ENCODE data around the gene CYP1B1.

CYP1B1 gene

DNA sequence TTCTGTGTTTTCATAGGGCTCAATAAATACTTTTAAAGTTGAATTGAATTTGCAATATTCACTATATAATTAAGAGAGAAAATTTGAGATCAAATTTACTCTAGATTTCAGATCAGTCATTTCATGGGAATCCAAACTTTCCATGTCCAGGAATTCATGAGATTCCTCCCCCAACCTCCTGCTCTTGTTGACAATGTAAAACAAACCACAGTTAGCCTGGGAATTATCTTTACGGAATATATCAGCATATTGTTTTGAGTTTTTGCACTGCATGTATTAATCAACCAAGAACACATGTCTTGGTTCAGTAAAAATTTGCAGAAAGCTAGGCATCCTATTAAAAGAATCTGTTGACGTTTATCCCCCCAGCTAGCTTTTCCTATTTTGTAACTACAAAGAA lies 42.3 kb downstream of the CYP1B1 start:
- TF ChIP-seq MYC (IDR thresholded peaks at IDR 0.05; ENCODE audit: low read depth, low read length) (no peak), MAX (IDR thresholded peaks at IDR 0.05; ENCODE audit: low read depth, low read length) (no peak), POLR2A (IDR thresholded peaks at IDR 0.05; ENCODE audit: extremely low read depth, insufficient read length) (no peak)
- TF ChIP-seq, protein P1, sequence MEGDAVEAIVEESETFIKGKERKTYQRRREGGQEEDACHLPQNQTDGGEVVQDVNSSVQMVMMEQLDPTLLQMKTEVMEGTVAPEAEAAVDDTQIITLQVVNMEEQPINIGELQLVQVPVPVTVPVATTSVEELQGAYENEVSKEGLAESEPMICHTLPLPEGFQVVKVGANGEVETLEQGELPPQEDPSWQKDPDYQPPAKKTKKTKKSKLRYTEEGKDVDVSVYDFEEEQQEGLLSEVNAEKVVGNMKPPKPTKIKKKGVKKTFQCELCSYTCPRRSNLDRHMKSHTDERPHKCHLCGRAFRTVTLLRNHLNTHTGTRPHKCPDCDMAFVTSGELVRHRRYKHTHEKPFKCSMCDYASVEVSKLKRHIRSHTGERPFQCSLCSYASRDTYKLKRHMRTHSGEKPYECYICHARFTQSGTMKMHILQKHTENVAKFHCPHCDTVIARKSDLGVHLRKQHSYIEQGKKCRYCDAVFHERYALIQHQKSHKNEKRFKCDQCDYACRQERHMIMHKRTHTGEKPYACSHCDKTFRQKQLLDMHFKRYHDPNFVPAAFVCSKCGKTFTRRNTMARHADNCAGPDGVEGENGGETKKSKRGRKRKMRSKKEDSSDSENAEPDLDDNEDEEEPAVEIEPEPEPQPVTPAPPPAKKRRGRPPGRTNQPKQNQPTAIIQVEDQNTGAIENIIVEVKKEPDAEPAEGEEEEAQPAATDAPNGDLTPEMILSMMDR (IDR thresholded peaks at IDR 0.05; ENCODE audit: low read depth, low read length): no peak
- DNase-seq (ENCODE audit: low read depth): no peak
- no peak overlapping the region for H3K4me3 ChIP-seq (ENCODE audit: low read depth, low read length)

GRCh38 chr2:38032946-38033345 lies 43.0 kb downstream of the CYP1B1 start:
- H3K4me3 ChIP-seq (ENCODE audit: low read depth, low read length): no peak overlapping the region
- DNase-seq (ENCODE audit: low read depth): no peak
- no peak for TF ChIP-seq MAX (IDR thresholded peaks at IDR 0.05; ENCODE audit: low read depth, low read length)
- TF ChIP-seq, protein P1 (IDR thresholded peaks at IDR 0.05; ENCODE audit: low read depth, low read length): no peak
- TF ChIP-seq POLR2A (IDR thresholded peaks at IDR 0.05; ENCODE audit: extremely low read depth, insufficient read length): no peak
- no peak for TF ChIP-seq MYC (IDR thresholded peaks at IDR 0.05; ENCODE audit: low read depth, low read length)

GRCh38 chr2:38030635-38031355 lies 45.2 kb downstream of the CYP1B1 start:
- DNase-seq (ENCODE audit: low read depth): no peak
- H3K4me3 ChIP-seq (ENCODE audit: low read depth, low read length): no peak overlapping the region
- no peak for TF ChIP-seq MAX (IDR thresholded peaks at IDR 0.05; ENCODE audit: low read depth, low read length)
- no peak for TF ChIP-seq MYC (IDR thresholded peaks at IDR 0.05; ENCODE audit: low read depth, low read length)
- no peak for TF ChIP-seq POLR2A (IDR thresholded peaks at IDR 0.05; ENCODE audit: extremely low read depth, insufficient read length)
- TF ChIP-seq, protein P1 (IDR thresholded peaks at IDR 0.05; ENCODE audit: low read depth, low read length): no peak

DNA sequence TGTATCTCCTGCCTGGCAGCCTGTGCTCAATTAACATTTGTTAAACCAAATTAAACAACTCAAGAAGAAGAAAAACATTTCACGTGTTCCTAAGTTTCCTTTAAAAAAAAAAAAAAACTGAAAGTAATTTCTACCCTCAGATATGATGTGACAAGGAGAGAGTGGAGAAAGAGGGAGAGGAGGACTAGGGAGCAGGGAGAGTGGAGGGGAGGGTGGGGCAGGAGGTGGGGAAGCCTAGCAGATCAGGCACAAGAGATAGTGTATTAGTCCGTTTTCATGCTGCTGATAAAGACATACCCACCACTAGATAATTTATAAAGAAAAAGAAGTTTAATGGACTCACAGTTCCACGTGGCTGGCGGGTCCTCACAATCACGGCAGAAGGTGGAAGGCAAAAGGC lies 46.4 kb downstream of the CYP1B1 start:
- TF ChIP-seq, protein P1 (IDR thresholded peaks at IDR 0.05; ENCODE audit: low read depth, low read length): no peak
- no peak for TF ChIP-seq MAX (IDR thresholded peaks at IDR 0.05; ENCODE audit: low read depth, low read length)
- no peak for TF ChIP-seq MYC (IDR thresholded peaks at IDR 0.05; ENCODE audit: low read depth, low read length)
- TF ChIP-seq POLR2A (IDR thresholded peaks at IDR 0.05; ENCODE audit: extremely low read depth, insufficient read length): no peak
- no peak overlapping the region for H3K4me3 ChIP-seq (ENCODE audit: low read depth, low read length)
- DNase-seq (ENCODE audit: low read depth): no peak

DNA sequence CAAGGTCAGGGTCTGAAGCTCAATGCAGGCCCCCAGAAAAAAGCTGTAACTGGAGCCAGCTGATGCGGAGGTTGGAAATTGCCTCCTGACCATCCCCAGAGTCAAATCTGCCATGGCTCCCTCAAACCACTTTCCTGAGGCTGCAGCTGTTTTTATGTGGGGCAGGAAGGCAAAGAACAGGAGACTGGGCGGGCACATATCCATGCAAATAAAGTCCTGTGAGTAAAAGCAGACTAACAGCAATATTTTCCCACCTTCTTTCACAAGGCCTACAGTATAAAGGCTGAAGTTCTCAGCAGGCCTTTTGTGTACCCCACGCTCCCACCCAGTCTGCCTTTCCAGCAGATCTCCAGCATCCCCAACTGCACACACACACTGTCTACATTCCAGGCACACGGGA lies 47.1 kb downstream of the CYP1B1 start:
- DNase-seq (ENCODE audit: low read depth): no peak
- TF ChIP-seq POLR2A (IDR thresholded peaks at IDR 0.05; ENCODE audit: extremely low read depth, insufficient read length) (no peak), MAX (IDR thresholded peaks at IDR 0.05; ENCODE audit: low read depth, low read length) (no peak), MYC (IDR thresholded peaks at IDR 0.05; ENCODE audit: low read depth, low read length) (no peak)
- TF ChIP-seq, protein P1 (IDR thresholded peaks at IDR 0.05; ENCODE audit: low read depth, low read length): no peak
- H3K4me3 ChIP-seq (ENCODE audit: low read depth, low read length): no peak overlapping the region
